ENCODE measurements around the gene CDK5RAP1. TPM values are rescaled to one million over a fixed set of nuclear protein-coding genes. Genes with fewer than 3 reads are reported as not detected.

CDK5RAP1 gene
- total and polyA plus RNA-seq, 12 donors = 16.9 to 42.6 (median 23.3) TPM

- no peak overlapping the region for H3K27ac ChIP-seq
- H3K4me3 ChIP-seq = no peak overlapping the region
- H3K9me3 ChIP-seq = no peaks in the 10 kb centered on the region
- peak in 1 of 8 donors; percentile 47 for ATAC-seq
- H3K4me1 ChIP-seq = no peaks in the 10 kb centered on the region
- H3K27me3 ChIP-seq = peaks cover 0 to 30% (median 23%) of the 10 kb centered on the region in 7 donors
- TF ChIP-seq CTCF (IDR thresholded peaks at IDR 0.05) = no peak
- no peak for DNase-seq
- intact Hi-C loops (cut with DNase I) = no loop called here
- 71 to 79% methylated on average over 20 of the region's 20 CpGs for WGBS, 2 donors
- no peaks in the 10 kb centered on the region for H3K36me3 ChIP-seq
Measured at GRCh38 chr20:33332905-33333456, 68.3 kb downstream of the CDK5RAP1 start.

- Histone ChIP-seq H3K27me3 (peaks cover 0 to 42% (median 33%) of the 10 kb centered on the region in 7 donors), H3K4me1 (no peaks in the 10 kb centered on the region), H3K36me3 (no peaks in the 10 kb centered on the region), H3K4me3 (no peak overlapping the region), H3K27ac (no peak overlapping the region), H3K9me3 (no peaks in the 10 kb centered on the region)
- no peak for TF ChIP-seq CTCF (IDR thresholded peaks at IDR 0.05)
- WGBS, 2 donors = 75 to 77% methylated on average over 23 of the region's 23 CpGs
- ATAC-seq (no peak), DNase-seq (no peak)
- intact Hi-C loops (cut with DNase I) = no loop called here
Measured at GRCh38 chr20:33328157-33329137, 72.9 kb downstream of the CDK5RAP1 start.

GRCh38 chr20:33325350-33325749 lies 76.0 kb downstream of the CDK5RAP1 start:
- H3K4me3 ChIP-seq = no peak overlapping the region
- no peaks in the 10 kb centered on the region for H3K36me3 ChIP-seq
- H3K27me3 ChIP-seq = peaks cover 0 to 58% (median 30%) of the 10 kb centered on the region in 7 donors
- WGBS, 2 donors = 87 to 88% methylated on average over 2 of the region's 2 CpGs
- no peaks in the 10 kb centered on the region for H3K4me1 ChIP-seq
- ATAC-seq (no peak), DNase-seq (no peak)
- H3K27ac ChIP-seq = no peak overlapping the region
- intact Hi-C loops (cut with DNase I) = no loop called here
- H3K9me3 ChIP-seq = no peaks in the 10 kb centered on the region
- no peak for TF ChIP-seq CTCF (IDR thresholded peaks at IDR 0.05)

GRCh38 chr20:33323236-33323635 lies 78.1 kb downstream of the CDK5RAP1 start:
- intact Hi-C loops (cut with DNase I) = no loop called here

More at GRCh38 chr20:33323236-33323635, 78.1 kb downstream of the CDK5RAP1 start:
- Histone ChIP-seq H3K36me3 (no peaks in the 10 kb centered on the region), H3K4me1 (no peaks in the 10 kb centered on the region), H3K9me3 (no peaks in the 10 kb centered on the region), H3K27ac (no peak overlapping the region), H3K4me3 (no peak overlapping the region), H3K27me3 (peaks cover 0 to 48% (median 31%) of the 10 kb centered on the region in 7 donors)
- WGBS, 2 donors = 51 to 63% methylated on average over 8 of the region's 8 CpGs
- ATAC-seq (no peak), DNase-seq (no peak)
- TF ChIP-seq CTCF (IDR thresholded peaks at IDR 0.05) = no peak

Data from heart right ventricle (tissue), 16 donors.